GM19455 (cell line): ENCODE data around the gene AFAP1.

Experiments
- ATAC-seq: cut with Tn5 transposase; IDR thresholded peaks from one replicate; pipeline ENCODE4 v1.9.1; 2021; ENCODE audit not compliant: unreplicated experiment

The AFAP1 gene

GRCh38 chr4:7788694-7789425 is 150.8 kb downstream of the AFAP1 start:
- no peak for ATAC-seq

GRCh38 chr4:7788193-7788592 is 151.5 kb downstream of the AFAP1 start:
- no peak for ATAC-seq

GRCh38 chr4:7787681-7788141 is 151.9 kb downstream of the AFAP1 start:
- ATAC-seq = no peak

- no peak for ATAC-seq
Observed at GRCh38 chr4:7787067-7787466, 152.6 kb downstream of the AFAP1 start.

- ATAC-seq = no peak
Observed at GRCh38 chr4:7786517-7786916, 153.1 kb downstream of the AFAP1 start.

- ATAC-seq = no peak
Observed at GRCh38 chr4:7786040-7786439, 153.6 kb downstream of the AFAP1 start.

- no peak for ATAC-seq
Observed at GRCh38 chr4:7785017-7785416, 154.6 kb downstream of the AFAP1 start.

- no peak for ATAC-seq
Observed at GRCh38 chr4:7784131-7784870, 155.4 kb downstream of the AFAP1 start.

GRCh38 chr4:7783541-7783940 is 156.1 kb downstream of the AFAP1 start:
- ATAC-seq = no peak

GRCh38 chr4:7782783-7783182 is 156.9 kb downstream of the AFAP1 start:
- ATAC-seq = no peak

- ATAC-seq = no peak
Observed at GRCh38 chr4:7781993-7782392, 157.7 kb downstream of the AFAP1 start.

GRCh38 chr4:7781366-7781765 is 158.3 kb downstream of the AFAP1 start:
- no peak for ATAC-seq

- no peak for ATAC-seq
Observed at GRCh38 chr4:7780751-7781348, 158.8 kb downstream of the AFAP1 start.

- ATAC-seq = no peak
Observed at GRCh38 chr4:7779432-7779768, 160.3 kb downstream of the AFAP1 start.

- no peak for ATAC-seq
Observed at GRCh38 chr4:7778510-7779431, 160.9 kb downstream of the AFAP1 start.

- no peak for ATAC-seq
Observed at GRCh38 chr4:7777871-7778509, 161.7 kb downstream of the AFAP1 start.

GRCh38 chr4:7777017-7777710 is 162.5 kb downstream of the AFAP1 start:
- no peak for ATAC-seq

- no peak for ATAC-seq
Observed at GRCh38 chr4:7775396-7775795, 164.3 kb downstream of the AFAP1 start.

- no peak for ATAC-seq
Observed at GRCh38 chr4:7774301-7775294, 165.1 kb downstream of the AFAP1 start.
